ENCODE results near the gene STK11.

Gene STK11

GRCh38 chr19:1214299-1214861 is 8.8 kb downstream of the STK11 start:
- Histone ChIP-seq H3K79me2 (ENCODE audit: low read length) (peaks cover 94% of the 10 kb centered on the region), H3K9me3 (replicated peaks; ENCODE audit: insufficient read depth, low read length) (no peaks in the 10 kb centered on the region), H2AFZ (ENCODE audit: low read length) (no peak overlapping the region), H3K9me2 (replicated peaks; ENCODE audit: insufficient read depth, low read length) (no peaks in the 10 kb centered on the region), H3K27ac (ENCODE audit: low read length) (no peak overlapping the region), H3K4me1 (ENCODE audit: low read length) (no peaks in the 10 kb centered on the region), H3K27me3 (replicated peaks; ENCODE audit: insufficient read depth, low read length) (no peaks in the 10 kb centered on the region), H4K20me1 (ENCODE audit: insufficient read depth, low read length) (peaks cover 3% of the 10 kb centered on the region; the same call in 1 of the 2 replicates), H3K4me2 (ENCODE audit: low read depth, low read length) (no peak overlapping the region), H3F3A (ENCODE audit: insufficient read depth, low read length) (no peaks in the 10 kb centered on the region), H3K9ac (ENCODE audit: low read length) (no peak overlapping the region), H3K36me3 (replicated peaks; ENCODE audit: insufficient read depth, low read length) (no peaks in the 10 kb centered on the region; the same call in 1 of the 2 replicates), H3K4me3 (ENCODE audit: low read length) (no peak overlapping the region)
- no peak for DNase-seq
- TF ChIP-seq EZH2phosphoT487 (IDR thresholded peaks at IDR 0.05; ENCODE audit: low read length) (no peak), EZH2 (optimal IDR thresholded peaks at IDR 0.05; ENCODE audit: low read depth, low read length) (no peak)
- TF ChIP-seq, protein P1, sequence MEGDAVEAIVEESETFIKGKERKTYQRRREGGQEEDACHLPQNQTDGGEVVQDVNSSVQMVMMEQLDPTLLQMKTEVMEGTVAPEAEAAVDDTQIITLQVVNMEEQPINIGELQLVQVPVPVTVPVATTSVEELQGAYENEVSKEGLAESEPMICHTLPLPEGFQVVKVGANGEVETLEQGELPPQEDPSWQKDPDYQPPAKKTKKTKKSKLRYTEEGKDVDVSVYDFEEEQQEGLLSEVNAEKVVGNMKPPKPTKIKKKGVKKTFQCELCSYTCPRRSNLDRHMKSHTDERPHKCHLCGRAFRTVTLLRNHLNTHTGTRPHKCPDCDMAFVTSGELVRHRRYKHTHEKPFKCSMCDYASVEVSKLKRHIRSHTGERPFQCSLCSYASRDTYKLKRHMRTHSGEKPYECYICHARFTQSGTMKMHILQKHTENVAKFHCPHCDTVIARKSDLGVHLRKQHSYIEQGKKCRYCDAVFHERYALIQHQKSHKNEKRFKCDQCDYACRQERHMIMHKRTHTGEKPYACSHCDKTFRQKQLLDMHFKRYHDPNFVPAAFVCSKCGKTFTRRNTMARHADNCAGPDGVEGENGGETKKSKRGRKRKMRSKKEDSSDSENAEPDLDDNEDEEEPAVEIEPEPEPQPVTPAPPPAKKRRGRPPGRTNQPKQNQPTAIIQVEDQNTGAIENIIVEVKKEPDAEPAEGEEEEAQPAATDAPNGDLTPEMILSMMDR (IDR thresholded peaks at IDR 0.05; ENCODE audit: low read length): no peak

GRCh38 chr19:1214862-1215731 is 9.5 kb downstream of the STK11 start:
- no peaks in the 10 kb centered on the region for H3K27me3 ChIP-seq (replicated peaks; ENCODE audit: insufficient read depth, low read length)
- H3F3A ChIP-seq (ENCODE audit: insufficient read depth, low read length): no peaks in the 10 kb centered on the region
- peaks cover 87% of the 10 kb centered on the region for H3K79me2 ChIP-seq (ENCODE audit: low read length)
- H3K4me3 ChIP-seq (ENCODE audit: low read length): no peak overlapping the region
- no peak overlapping the region for H2AFZ ChIP-seq (ENCODE audit: low read length)
- no peaks in the 10 kb centered on the region for H3K9me2 ChIP-seq (replicated peaks; ENCODE audit: insufficient read depth, low read length)
- no peaks in the 10 kb centered on the region; the same call in 1 of the 2 replicates for H3K36me3 ChIP-seq (replicated peaks; ENCODE audit: insufficient read depth, low read length)
- H4K20me1 ChIP-seq (ENCODE audit: insufficient read depth, low read length): peaks cover 3% of the 10 kb centered on the region; the same call in 1 of the 2 replicates
- no peak overlapping the region for H3K9ac ChIP-seq (ENCODE audit: low read length)
- DNase-seq: no peak
- H3K4me1 ChIP-seq (ENCODE audit: low read length): no peaks in the 10 kb centered on the region
- TF ChIP-seq, protein P1 (IDR thresholded peaks at IDR 0.05; ENCODE audit: low read length): no peak
- H3K27ac ChIP-seq (ENCODE audit: low read length): no peak overlapping the region
- H3K9me3 ChIP-seq (replicated peaks; ENCODE audit: insufficient read depth, low read length): no peaks in the 10 kb centered on the region
- no peak overlapping the region for H3K4me2 ChIP-seq (ENCODE audit: low read depth, low read length)

DNA sequence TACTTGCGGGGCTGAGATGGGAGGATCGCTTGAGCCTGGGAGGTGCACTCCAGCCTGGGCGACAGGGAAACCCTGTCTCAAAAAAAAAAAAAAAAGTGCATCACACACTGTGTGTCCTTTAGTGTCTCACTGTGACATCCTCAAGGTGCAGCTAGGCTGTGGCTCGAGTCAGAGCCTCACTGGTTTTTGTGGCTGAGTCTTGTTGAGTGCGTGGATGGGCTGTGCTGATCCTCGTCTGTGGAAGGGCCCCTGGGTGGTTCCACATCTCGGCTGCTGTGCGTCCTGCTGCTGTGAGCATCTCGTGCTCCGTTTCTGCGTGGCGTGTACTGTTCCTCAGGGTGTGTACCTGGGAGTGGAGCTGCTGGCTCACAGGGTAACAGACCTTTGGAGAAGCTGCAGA is 11.2 kb downstream of the STK11 start:
- H3K9ac ChIP-seq (ENCODE audit: low read length): no peak overlapping the region
- no peaks in the 10 kb centered on the region for H3K27me3 ChIP-seq (replicated peaks; ENCODE audit: insufficient read depth, low read length)
- H3K79me2 ChIP-seq (ENCODE audit: low read length): peaks cover 70% of the 10 kb centered on the region
- H3K9me3 ChIP-seq (replicated peaks; ENCODE audit: insufficient read depth, low read length): no peaks in the 10 kb centered on the region
- TF ChIP-seq, protein P1 (IDR thresholded peaks at IDR 0.05; ENCODE audit: low read length): no peak
- no peak for TF ChIP-seq EZH2 (optimal IDR thresholded peaks at IDR 0.05; ENCODE audit: low read depth, low read length)
- no peak for TF ChIP-seq EZH2phosphoT487 (IDR thresholded peaks at IDR 0.05; ENCODE audit: low read length)
- no peaks in the 10 kb centered on the region for H3K9me2 ChIP-seq (replicated peaks; ENCODE audit: insufficient read depth, low read length)
- peaks cover 3% of the 10 kb centered on the region; the same call in 1 of the 2 replicates for H4K20me1 ChIP-seq (ENCODE audit: insufficient read depth, low read length)
- H3K4me1 ChIP-seq (ENCODE audit: low read length): no peaks in the 10 kb centered on the region
- no peak overlapping the region for H3K27ac ChIP-seq (ENCODE audit: low read length)
- H3K4me2 ChIP-seq (ENCODE audit: low read depth, low read length): no peak overlapping the region
- no peak overlapping the region for H3K4me3 ChIP-seq (ENCODE audit: low read length)
- no peaks in the 10 kb centered on the region for H3K36me3 ChIP-seq (replicated peaks; ENCODE audit: insufficient read depth, low read length)
- no peaks in the 10 kb centered on the region for H3F3A ChIP-seq (ENCODE audit: insufficient read depth, low read length)
- H2AFZ ChIP-seq (ENCODE audit: low read length): no peak overlapping the region
- no peak for DNase-seq

Measured in MM.1S (cell line).